ENCODE measurements around the gene MRPL42.
"Not testable (repeated sequence)": the region's sequence is repeated elsewhere in the genome, so short reads cannot be mapped to it uniquely, and the experiment has no call there.

Gene MRPL42

GRCh38 chr12:93467351-93468007 is at the start of gene MRPL42:
TSS of gene MRPL42 (plus strand) at chr12:93467514. CDS start at chr12:93469286, 1,772 bp downstream.
- peak; percentile 89 for DNase-seq

- DNase-seq, result no peak
These were observed 49.3 kb upstream of the MRPL42 start for GRCh38 chr12:93417967-93418480.

DNA sequence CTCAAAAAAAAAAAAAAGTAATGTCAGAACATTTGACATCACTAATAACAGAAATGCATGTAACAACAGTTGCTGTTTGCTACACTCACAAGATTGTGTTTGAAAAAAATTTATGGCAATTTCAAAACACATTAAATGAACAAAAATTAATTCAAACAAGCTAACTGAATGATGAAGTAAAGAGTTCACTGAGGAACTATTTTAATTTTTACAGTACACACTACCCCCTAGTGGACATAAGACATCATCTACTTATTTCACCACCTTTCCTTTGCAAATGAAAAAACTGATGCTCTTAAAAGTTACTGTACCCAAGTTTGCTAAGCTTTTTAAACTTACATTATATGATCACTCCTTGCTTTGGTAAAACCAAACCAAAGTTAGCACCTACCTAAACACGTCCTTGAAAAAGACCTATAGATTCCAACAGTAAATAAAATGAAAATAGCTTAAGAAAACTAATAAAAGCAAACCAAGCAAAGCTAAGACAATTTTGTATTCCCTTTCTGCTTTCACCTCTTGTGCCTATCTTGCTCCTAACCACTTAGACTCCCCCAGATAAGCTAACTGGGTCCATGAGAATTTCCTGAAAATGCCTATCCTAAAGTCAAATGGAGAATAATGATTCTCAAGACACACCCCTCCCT is 47.8 kb upstream of the MRPL42 start:
- peak; percentile 60 for DNase-seq

GRCh38 chr12:93422050-93422449 is 45.3 kb upstream of the MRPL42 start:
- DNase-seq, result no peak

DNA sequence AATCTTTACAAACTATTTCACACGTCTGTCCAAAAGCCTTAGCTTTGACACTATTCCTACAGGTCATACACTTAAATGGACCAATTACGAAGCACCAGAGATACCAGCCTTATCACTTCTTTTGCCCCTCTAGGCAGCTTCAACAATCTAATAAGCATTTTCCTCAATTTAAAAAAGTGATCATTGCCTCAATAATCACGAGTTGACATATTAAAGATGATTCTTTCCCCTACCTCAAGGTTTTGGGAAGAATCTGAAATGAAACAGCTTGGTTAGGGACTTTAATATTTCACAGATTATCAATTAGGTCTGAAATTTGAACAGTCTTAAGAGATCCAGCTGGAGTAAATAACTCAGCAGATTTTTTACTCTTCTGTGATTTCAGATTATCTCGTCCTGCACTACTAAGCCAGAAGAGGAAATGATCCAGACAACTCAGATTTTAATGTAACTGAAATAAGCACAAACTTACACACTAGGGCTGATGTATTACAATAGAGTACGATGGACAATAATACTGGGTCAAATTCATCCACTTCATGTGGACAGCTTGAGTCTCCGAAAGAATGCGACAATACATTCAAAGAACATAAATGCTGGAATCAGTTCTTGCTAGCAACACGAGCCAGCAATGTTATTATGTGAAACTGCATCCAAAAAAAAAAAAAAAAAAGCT is 41.4 kb upstream of the MRPL42 start:
- DNase-seq, result no peak

DNA sequence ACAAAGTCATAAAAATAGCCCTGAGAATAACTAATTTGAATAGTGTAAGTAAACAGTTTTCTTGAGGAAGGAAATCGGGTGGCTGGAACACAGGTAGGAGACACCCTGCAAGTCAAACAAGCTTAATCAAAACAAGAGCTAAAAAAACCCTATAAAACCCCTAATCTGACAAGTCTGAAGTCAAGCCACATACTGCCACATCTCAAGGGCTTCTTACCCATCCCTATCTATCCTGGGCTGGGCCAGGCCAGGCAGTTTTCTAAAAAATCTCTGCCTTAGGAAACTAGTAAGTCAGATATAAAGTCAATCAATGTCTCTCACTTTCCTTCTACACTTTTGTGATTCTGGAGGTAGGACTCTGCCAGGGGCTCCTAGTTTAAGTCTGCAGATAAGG is 40.9 kb upstream of the MRPL42 start:
- no peak for DNase-seq

DNA sequence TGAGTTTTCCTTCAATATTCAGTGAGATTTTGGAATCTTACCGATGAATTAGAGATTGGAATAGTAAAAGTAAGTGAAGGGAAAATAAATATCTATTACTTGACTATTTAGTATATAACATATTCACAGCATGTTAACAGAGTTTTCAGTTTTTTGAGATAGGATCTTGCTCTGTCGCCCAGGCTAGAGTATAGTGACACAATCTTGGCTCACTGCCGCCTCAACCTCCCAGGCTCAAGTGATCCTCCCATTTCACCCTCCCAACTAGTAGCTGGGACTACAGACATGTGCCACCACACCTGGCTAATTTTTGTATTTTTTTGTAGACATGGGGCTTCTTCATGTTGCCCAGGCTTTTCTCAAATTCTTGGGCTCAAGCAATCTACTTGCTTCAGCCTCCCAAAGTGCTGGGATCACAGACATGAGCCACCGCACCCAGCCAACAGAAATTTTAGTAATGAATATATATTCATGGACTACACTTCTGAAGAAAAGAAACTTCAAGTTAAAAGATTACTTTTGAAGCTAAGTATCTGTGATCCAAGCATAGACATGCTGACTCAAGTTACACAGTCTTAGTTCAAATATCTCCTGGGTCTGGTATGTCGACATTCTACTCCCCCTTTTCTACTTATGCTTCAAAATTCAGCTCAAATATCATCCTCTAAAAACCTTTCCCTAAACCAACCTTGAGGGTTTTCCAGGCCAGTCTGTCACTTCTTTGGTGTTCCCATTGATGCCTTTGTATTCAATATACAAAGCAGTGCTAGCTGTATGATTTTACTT is 39.3 kb upstream of the MRPL42 start:
- peak; percentile 49 for DNase-seq

GRCh38 chr12:93429448-93429847 is 37.9 kb upstream of the MRPL42 start:
- no peak for DNase-seq

- DNase-seq, result no peak
These were observed 37.5 kb upstream of the MRPL42 start for GRCh38 chr12:93429852-93430251.

DNA sequence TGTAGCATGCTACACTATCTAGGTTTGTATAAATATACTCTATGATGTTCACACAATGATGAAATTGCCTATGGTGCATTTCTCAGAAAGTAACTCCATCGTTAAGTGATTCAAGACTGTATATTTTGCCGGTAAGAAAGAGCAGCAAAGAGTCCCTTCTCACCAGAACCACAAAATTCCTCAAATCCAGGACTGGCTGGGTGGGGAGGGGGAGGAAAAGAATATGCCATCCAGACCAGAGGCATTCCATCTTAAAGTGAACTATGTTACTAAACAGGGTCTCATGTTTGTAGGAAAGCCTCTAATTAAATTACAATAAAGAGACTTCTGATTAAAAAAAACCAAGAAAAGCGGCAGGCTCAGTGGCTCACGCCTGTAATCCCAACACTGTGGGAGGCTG is 37.0 kb upstream of the MRPL42 start:
- DNase-seq, result peak; percentile 42

DNA sequence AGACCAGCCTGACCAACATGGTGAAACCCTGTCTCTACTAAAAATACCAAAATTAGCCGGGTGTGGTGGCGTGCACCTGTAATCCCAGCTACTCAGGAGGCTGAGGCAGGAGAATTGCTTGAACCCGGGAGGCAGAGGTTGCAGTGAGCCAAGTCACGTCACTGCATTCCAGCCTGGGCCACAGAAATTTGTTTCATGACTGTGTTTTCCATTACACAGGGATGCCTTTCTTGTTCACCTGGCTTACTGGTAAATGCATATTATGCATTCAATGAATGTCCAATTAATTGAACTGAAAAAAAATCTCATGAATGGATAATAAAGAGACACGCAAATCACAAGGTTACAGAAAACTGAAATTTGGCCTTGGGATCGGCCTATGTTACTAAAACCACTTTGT is 35.3 kb upstream of the MRPL42 start:
- not testable (repeated sequence) for DNase-seq

DNA sequence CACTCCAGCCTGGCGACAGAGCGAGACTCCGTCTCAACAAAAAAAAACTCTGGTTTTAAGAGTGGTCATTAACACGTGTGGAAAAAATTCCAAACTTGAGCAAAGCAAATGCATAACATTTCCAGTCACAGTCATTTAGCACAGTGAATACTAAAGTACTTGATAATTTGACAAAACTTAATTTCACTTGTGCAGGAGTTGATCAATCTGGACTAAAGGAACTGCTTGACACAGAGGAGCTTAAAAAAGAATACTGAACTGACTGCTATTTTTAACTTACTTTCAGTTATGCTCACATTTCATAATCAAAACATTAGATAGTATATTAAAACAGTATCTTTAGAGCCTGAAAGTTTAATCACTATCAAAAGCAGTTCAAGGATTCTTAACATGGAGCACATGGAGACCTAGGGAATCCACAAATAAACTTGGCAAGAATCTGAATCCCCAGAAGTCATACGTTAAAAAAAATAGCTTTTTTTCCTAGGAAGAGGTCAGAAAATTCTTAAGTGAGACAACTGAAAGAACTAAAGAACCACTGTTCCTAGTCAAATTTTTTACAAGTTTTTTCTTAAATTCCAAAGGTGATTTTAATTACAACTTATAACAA is 33.0 kb upstream of the MRPL42 start:
- peak; percentile 10 for DNase-seq

- DNase-seq, result no peak
These were observed 28.9 kb upstream of the MRPL42 start for GRCh38 chr12:93438266-93439050.

DNA sequence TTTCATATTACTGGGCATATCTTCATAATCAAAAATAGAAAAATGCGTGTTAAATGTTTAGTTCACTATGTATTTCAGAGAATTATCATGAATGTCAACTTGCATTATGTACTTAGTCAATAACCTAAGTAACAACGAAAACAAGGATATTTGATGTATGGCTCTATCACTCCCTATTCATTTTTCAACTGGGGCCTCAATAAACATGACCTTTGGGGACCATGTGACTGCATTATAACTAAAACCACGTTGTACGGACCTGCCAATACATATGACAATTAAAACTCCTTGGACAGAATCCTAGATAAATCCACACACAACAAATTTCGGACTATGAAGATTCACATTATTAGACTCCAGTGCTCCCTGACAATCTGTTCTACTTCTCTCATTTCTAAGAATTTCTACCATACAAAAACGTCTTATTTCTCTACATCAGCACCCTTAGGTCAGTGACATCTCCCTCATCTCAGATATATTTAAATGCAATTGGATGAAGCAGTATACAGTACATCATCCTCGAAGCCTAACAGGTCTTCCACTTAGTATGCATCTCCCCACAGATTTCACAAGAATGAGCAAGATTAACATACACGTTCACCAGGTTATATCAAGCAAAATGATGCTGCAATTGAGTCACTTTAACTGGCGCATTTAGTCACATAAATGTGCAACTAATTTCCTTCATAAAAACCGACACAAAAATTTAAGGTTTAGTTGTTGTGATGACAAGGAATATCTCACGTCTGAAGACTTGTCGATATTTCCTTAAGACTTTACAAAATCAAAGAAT is 27.1 kb upstream of the MRPL42 start:
- peak; percentile 11 for DNase-seq

DNA sequence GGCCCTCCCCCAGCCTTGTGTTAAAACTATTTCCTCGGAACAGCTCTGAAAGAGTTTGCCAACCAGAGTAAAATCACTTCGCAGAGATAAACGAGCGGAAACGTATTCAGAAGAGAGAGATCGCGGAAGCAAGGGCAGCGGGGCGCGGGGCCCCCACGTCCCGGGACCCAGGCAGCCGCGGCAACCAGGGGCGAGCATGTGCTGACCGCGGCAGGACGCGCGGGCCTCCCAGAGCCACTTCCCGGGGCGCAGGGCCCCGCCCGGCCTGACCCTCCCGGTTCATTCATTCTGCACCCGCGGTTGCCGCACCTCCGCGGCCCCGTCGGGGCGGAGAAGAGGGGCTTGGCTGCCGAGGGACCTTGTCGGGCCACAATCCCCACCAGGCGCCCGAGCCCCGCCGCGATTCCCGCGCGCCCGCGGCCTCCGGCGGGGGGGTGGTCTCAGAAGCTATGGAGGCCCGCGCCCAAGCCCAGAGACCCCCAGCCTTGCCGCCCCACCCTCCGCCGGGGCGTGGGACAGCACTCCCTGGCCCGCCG is 26.2 kb upstream of the MRPL42 start:
- DNase-seq, result peak; percentile 23

- DNase-seq, result peak; percentile 96
These were observed 25.5 kb upstream of the MRPL42 start, which contains the start of gene UBE2N for GRCh38 chr12:93441617-93442410. TSS of gene UBE2N (minus strand) at chr12:93441947. CDS start at chr12:93441884, 63 bp downstream.

DNA sequence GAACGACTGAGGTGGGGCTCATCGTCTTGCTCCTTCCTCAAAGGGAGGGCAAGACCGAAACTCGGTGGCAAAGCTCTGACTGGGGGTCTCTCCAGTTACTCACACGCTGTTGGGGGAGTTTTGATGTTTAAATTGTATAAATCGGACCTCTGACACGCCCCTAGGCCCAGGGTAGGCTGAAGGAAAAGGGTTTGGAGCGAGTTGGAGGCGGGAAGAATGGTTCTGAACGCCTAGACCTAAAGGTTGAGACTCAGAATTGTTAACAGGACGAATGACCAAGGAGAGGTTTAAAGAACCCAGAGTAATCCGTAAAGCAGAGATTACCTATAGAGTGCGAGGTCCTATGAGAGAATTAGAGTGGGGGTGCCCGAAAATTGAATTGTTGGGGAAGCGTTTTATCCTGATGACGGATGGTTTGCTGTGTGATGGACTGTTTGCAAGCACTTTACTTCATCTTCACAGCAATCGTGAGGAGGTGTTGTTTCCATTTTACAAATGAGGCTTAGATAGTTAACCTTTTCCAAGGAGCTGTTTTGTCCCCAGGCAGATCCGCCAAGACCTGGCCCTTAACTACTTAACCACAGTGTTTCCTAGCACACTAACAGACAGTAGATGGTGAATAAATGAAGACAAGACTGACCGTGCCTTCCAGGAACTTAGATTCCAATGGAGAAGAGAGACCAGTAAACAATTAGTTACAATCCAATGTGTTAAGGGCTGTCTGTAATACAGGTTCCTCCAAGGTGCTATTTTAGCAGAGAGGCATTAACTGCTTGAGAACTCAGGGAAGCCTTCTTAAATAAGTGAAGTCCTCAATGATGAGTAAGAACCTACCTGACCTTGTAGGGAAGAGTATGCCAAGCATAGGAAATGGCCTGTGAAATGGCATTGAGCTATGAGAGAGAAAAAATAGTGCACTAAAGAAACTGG is 24.6 kb upstream of the MRPL42 start:
- no peak for DNase-seq

- DNase-seq, result no peak
These were observed 23.7 kb upstream of the MRPL42 start for GRCh38 chr12:93443576-93443975.
